Testis (tissue), 2 donors: Measurements from ENCODE around the gene PDE6G.

ENCODE experiments used
- CTCF ChIP-seq, 3 experiments: fragments of 450-650 bp in 2 of 3; fragments of 200-600 bp in 1 of 3; sonication (generic) in 1 of 3; IDR thresholded peaks; one replicate each; pipeline ENCODE4 v1.5.1; 2016 to 2019; ENCODE audit warnings: antibody characterized with exemption in 3 of 3, mild to moderate bottlenecking in 2 of 3, moderate library complexity in 1 of 3
- POLR2A ChIP-seq: fragments of 450-650 bp; IDR thresholded peaks from one replicate; pipeline ENCODE4 v1.6.1; 2017; ENCODE audit warnings: antibody characterized with exemption, mild to moderate bottlenecking, moderate library complexity

- TF ChIP-seq CTCF (IDR thresholded peaks at IDR 0.05) (no peak), POLR2A (no peak)
Measured at GRCh38 chr17:81691196-81691595, 34.9 kb upstream of the PDE6G start.
